CD14-positive monocyte (primary cell): Measurements from ENCODE around the gene GALNS. TPM values are rescaled to one million over a fixed set of nuclear protein-coding genes. Genes with fewer than 3 reads are reported as not detected.

ENCODE experiments used
- DNase-seq, 3 donors: peaks; one replicate each; pipeline ENCODE4 v3.0.0-alpha.2; 2011 to 2022
- H2AFZ ChIP-seq: 2 replicates; pipeline ENCODE4 v1.6.0; 2012; ENCODE audit warnings: mild to moderate bottlenecking, low read depth, low read length, inconsistent platforms; ENCODE audit not compliant: insufficient read depth, poor library complexity, severe bottlenecking
- H3K27ac ChIP-seq, 2 donors: 1 replicate in 1 of 2; 2 replicates in 1 of 2; pipeline ENCODE4 v1.5.1; 2012 to 2013; ENCODE audit warnings: low read length in 2 of 2, control low read depth in 1 of 2, inconsistent platforms in 1 of 2, low read depth in 1 of 2, mild to moderate bottlenecking in 1 of 2
- H3K27me3 ChIP-seq, 2 donors: one replicate each; pipeline versions ENCODE4 v1.6.0 to v1.6.1; 2011 to 2013; ENCODE audit warnings: low read length in 2 of 2; ENCODE audit not compliant: control insufficient read depth in 2 of 2, insufficient read depth in 2 of 2
- H3K36me3 ChIP-seq, 2 donors: replicated peaks in 1 of 2; 1 replicate in 1 of 2; 2 replicates in 1 of 2; pipeline versions ENCODE4 v1.5.1 to v1.6.1; 2012 to 2013; ENCODE audit warnings: low read length in 2 of 2, control low read depth in 1 of 2, inconsistent platforms in 1 of 2, mild to moderate bottlenecking in 1 of 2; ENCODE audit not compliant: insufficient read depth in 2 of 2, control insufficient read depth in 1 of 2
- H3K4me1 ChIP-seq, 2 donors: 1 replicate in 1 of 2; 2 replicates in 1 of 2; pipeline versions ENCODE4 v1.5.1 to v1.6.1; 2012 to 2013; ENCODE audit warnings: low read length in 2 of 2, control low read depth in 1 of 2, inconsistent platforms in 1 of 2, mild to moderate bottlenecking in 1 of 2, moderate library complexity in 1 of 2; ENCODE audit not compliant: insufficient read depth in 2 of 2, control insufficient read depth in 1 of 2
- H3K4me2 ChIP-seq: replicated peaks from 2 replicates; pipeline ENCODE3; 2012; ENCODE audit warnings: low read length, moderate library complexity, mild to moderate bottlenecking; ENCODE audit not compliant: poor library complexity, severe bottlenecking; ENCODE audit errors: extremely low read depth
- H3K4me3 ChIP-seq, 3 experiments: fragments of 200-600 bp in 1 of 3; sonication (generic) in 1 of 3; replicated peaks in 1 of 3; 1 replicate in 2 of 3; 2 replicates in 1 of 3; pipeline ENCODE4 v1.5.1; 2011 to 2013; ENCODE audit warnings: low read length in 3 of 3, mild to moderate bottlenecking in 3 of 3, control low read depth in 2 of 3, low read depth in 2 of 3, inconsistent platforms in 1 of 3, moderate library complexity in 1 of 3
- H3K79me2 ChIP-seq: 2 replicates; pipeline ENCODE4 v1.6.0; 2012; ENCODE audit warnings: mild to moderate bottlenecking, control low read depth, inconsistent platforms, low read length, moderate library complexity; ENCODE audit not compliant: insufficient read depth
- H3K9ac ChIP-seq: 2 replicates; pipeline ENCODE4 v1.6.0; 2017; ENCODE audit warnings: low read length, mild to moderate bottlenecking; ENCODE audit not compliant: insufficient read depth, poor library complexity, severe bottlenecking
- H3K9me3 ChIP-seq, 2 donors: replicated peaks in 1 of 2; 1 replicate in 1 of 2; 2 replicates in 1 of 2; pipeline versions ENCODE4 v1.5.1 to v1.6.1; 2012 to 2013; ENCODE audit warnings: low read length in 2 of 2, control low read depth in 1 of 2; ENCODE audit not compliant: control insufficient read depth in 1 of 2, insufficient read depth in 1 of 2
- H4K20me1 ChIP-seq: 2 replicates; pipeline ENCODE4 v1.6.0; 2012; ENCODE audit warnings: mild to moderate bottlenecking, low read length, control low read depth, moderate library complexity; ENCODE audit not compliant: insufficient read depth
- H3K27ac Mint-ChIP-seq, 7 donors: one replicate each; pipeline ENCODE4 v1.8.0; 2020; ENCODE audit warnings: mild to moderate bottlenecking in 7 of 7, mixed read lengths in 7 of 7, moderate library complexity in 6 of 7, inconsistent platforms in 2 of 7
- H3K27me3 Mint-ChIP-seq, 3 donors: one replicate each; pipeline ENCODE4 v1.8.0; 2021 to 2022; ENCODE audit warnings: low read depth in 3 of 3, mild to moderate bottlenecking in 3 of 3, mixed read lengths in 3 of 3, moderate library complexity in 3 of 3, inconsistent platforms in 1 of 3
- H3K36me3 Mint-ChIP-seq, 2 donors: one replicate each; pipeline ENCODE4 v1.8.0; 2020; ENCODE audit warnings: mixed read lengths in 2 of 2, inconsistent platforms in 1 of 2, mild to moderate bottlenecking in 1 of 2
- H3K4me1 Mint-ChIP-seq: one replicate; pipeline ENCODE4 v1.8.0; 2020; ENCODE audit warnings: mild to moderate bottlenecking, mixed read lengths
- H3K4me3 Mint-ChIP-seq, 2 donors: one replicate each; pipeline ENCODE4 v1.8.0; 2020; ENCODE audit warnings: mild to moderate bottlenecking in 2 of 2, mixed read lengths in 2 of 2, moderate library complexity in 1 of 2
- H3K9me3 Mint-ChIP-seq, 7 donors: one replicate each; pipeline ENCODE4 v1.8.0; 2020 to 2022; ENCODE audit warnings: mixed read lengths in 7 of 7, mild to moderate bottlenecking in 6 of 7, moderate library complexity in 6 of 7, inconsistent platforms in 2 of 7
- WGBS: methylation state at CpG from one replicate; pipeline ENCODE4 v1.1.5; 2013; ENCODE audit warnings: missing lambda C conversion rate; ENCODE audit not compliant: insufficient coverage; 5-methylcytosine and 5-hydroxymethylcytosine counted together
- intact Hi-C, 2 donors: fragments of 100-400 bp; cut with micrococcal nuclease; formaldehyde crosslinking; loops; one replicate each; pipeline versions ENCODE4 v1.15.0 to v1.15.1; 2023
- polyA plus RNA-seq, 3 donors: library from polyadenylated mRNA; depleted of rRNA in 1 of 3; unstranded in 2 of 3; stranded (reverse) in 1 of 3; fragments of 300-500 nt in 2 of 3; fragments of >200 nt in 1 of 3; fragmentation: Illumina TruSeq in 2 of 3; gene quantifications; 1 replicate in 2 of 3; 2 replicates in 1 of 3; pipeline ENCODE4 v1.2.3, GENCODE V29; 2012 to 2021
- TF ChIP-seq, protein P1 (sequence below): fragments of 200-600 bp; IDR thresholded peaks from one replicate; pipeline ENCODE4 v1.8.0; 2022; ENCODE audit warnings: antibody characterized with exemption, mild to moderate bottlenecking

GALNS gene
- polyA plus RNA-seq, 3 donors, result 20.2 to 34.4 (median 32.2) TPM

DNA sequence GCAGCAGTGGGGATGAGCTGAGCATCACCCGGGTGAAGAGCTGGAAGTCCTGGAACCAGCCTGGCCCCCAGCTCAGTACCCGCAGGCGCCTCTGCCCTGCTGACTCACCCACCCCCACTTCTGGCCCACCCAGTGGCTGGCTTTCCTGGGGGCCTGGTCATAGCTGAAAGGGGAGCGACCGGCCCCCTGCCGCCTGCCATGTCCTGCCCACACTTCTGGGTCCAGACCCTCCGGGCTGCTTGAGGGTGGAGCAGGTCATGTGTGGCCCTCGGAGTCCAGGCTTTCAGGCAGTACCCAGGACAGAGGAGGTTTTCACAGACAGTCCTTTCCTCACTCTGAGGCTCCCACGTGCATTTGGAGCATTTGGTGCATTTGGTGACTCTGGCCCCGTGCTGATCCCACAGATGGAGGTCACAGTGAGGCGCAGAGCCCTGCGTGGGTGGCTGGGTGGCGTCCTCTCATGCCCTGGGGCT lies 64.6 kb downstream of the GALNS start:
- H3K27me3 Mint-ChIP-seq, result peaks cover 0 to 10% (median 2%) of the 10 kb centered on the region in 3 donors
- Histone ChIP-seq H3K9me3 (no peaks in the 10 kb centered on the region), H3K4me1 (peaks cover 65 to 68% of the 10 kb centered on the region in 2 donors), H3K4me2 (no peak overlapping the region), H3K79me2 (peaks cover 40% of the 10 kb centered on the region), H3K27ac (no peak overlapping the region), H3K4me3 (peak overlapping the region in 1 of 3 experiments; percentile 65), H4K20me1 (no peaks in the 10 kb centered on the region), H3K9ac (no peak overlapping the region), H2AFZ (no peak overlapping the region), H3K27me3 (no peaks in the 10 kb centered on the region), H3K36me3 (no peaks in the 10 kb centered on the region)
- H3K4me1 Mint-ChIP-seq, result peaks cover 59% of the 10 kb centered on the region
- no peaks in the 10 kb centered on the region for H3K36me3 Mint-ChIP-seq
- DNase-seq, result peak in 2 of 3 donors; percentile 19 to 36
- TF ChIP-seq, protein P1, sequence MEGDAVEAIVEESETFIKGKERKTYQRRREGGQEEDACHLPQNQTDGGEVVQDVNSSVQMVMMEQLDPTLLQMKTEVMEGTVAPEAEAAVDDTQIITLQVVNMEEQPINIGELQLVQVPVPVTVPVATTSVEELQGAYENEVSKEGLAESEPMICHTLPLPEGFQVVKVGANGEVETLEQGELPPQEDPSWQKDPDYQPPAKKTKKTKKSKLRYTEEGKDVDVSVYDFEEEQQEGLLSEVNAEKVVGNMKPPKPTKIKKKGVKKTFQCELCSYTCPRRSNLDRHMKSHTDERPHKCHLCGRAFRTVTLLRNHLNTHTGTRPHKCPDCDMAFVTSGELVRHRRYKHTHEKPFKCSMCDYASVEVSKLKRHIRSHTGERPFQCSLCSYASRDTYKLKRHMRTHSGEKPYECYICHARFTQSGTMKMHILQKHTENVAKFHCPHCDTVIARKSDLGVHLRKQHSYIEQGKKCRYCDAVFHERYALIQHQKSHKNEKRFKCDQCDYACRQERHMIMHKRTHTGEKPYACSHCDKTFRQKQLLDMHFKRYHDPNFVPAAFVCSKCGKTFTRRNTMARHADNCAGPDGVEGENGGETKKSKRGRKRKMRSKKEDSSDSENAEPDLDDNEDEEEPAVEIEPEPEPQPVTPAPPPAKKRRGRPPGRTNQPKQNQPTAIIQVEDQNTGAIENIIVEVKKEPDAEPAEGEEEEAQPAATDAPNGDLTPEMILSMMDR, result no peak
- 34% methylated on average over 10 of the region's 13 CpGs for WGBS
- H3K9me3 Mint-ChIP-seq, result no peaks in the 10 kb centered on the region
- intact Hi-C loops, result no loop called here
- peak overlapping the region in 1 of 2 donors; percentile 67 for H3K4me3 Mint-ChIP-seq
- peak overlapping the region in 2 of 7 donors; percentile 35 to 66 for H3K27ac Mint-ChIP-seq

DNA sequence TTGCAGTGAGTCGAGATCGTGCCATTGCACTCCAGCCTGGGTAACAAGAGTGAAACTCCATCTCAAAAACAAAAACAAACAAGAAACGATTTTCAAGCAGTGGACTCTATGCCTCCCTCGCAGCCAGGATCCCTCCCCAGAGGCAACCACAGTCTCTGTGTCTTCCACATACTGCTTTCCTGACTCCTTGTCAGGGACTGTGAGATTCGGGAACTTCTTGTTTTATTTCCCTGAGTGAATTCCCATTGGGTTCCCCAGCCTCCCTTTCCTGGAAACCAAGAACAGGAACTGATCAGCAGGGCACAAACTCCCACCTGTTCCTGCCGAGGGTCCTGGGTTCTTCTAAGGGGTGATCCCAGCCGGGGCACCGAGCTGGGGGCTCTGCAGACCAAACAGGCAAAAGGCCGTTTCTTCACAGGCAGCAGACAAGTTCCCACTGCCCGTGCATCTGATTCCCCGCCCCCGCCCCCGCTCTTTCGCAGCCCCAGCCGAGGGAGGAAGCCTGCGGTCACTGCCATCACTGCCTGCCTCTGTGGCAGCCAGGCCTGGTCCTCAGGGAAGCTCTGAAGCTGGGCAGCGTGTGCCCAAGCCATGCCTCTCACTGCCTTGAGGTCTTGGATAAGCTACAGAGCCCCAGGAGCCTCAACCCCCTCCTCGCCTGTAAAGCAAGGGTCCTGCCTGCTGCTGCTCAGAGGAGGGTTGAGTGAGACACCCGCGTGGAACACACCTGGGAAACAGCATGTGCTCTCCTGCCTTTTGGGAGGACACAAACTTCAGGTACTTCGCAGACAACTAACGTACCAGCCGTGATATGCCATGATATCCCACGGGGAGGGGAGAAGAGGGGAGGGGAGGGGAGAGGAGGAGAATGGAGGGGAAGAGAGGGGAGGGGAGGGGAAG lies 66.2 kb downstream of the GALNS start:
- Histone ChIP-seq H3K79me2 (peaks cover 42% of the 10 kb centered on the region), H3K36me3 (no peaks in the 10 kb centered on the region), H3K4me1 (peaks cover 69 to 70% of the 10 kb centered on the region in 2 donors), H3K27ac (peak overlapping the region; percentile 55 to 84), H2AFZ (peak overlapping the region; percentile 41), H4K20me1 (no peaks in the 10 kb centered on the region), H3K27me3 (no peaks in the 10 kb centered on the region), H3K4me2 (peak overlapping the region; percentile 87), H3K9me3 (no peaks in the 10 kb centered on the region), H3K9ac (peak overlapping the region; percentile 24), H3K4me3 (peak overlapping the region in 1 of 3 experiments; percentile 70)
- Mint-ChIP-seq H3K9me3 (no peaks in the 10 kb centered on the region), H3K27ac (peak overlapping the region; percentile 84 to 95 (median 88)), H3K4me3 (peak overlapping the region; percentile 61 to 82), H3K36me3 (no peaks in the 10 kb centered on the region), H3K27me3 (peaks cover 0 to 10% (median 3%) of the 10 kb centered on the region in 3 donors), H3K4me1 (peaks cover 62% of the 10 kb centered on the region)
- TF ChIP-seq, protein P1, result no peak
- intact Hi-C loops, result no loop called here
- peak; percentile 69 to 76 (median 75) for DNase-seq
- WGBS, result under 1% methylated on average over 18 of the region's 24 CpGs
